Esophagus squamous epithelium (tissue), 4 donors: ENCODE results near the gene KRT15.

ENCODE experiments used
- CTCF ChIP-seq, 6 experiments: fragments of 450-650 bp in 4 of 6; fragments of 200-600 bp in 2 of 6; sonication (generic) in 2 of 6; IDR thresholded peaks; one replicate each; pipeline ENCODE4 v1.5.1; 2016 to 2019; ENCODE audit warnings: antibody characterized with exemption in 6 of 6, mild to moderate bottlenecking in 4 of 6, moderate library complexity in 4 of 6
- POLR2A ChIP-seq, 4 donors: fragments of 450-650 bp; IDR thresholded peaks; one replicate each; pipeline ENCODE4 v1.6.1; 2017; ENCODE audit warnings: antibody characterized with exemption in 4 of 4, mild to moderate bottlenecking in 4 of 4, moderate library complexity in 3 of 4

- TF ChIP-seq CTCF (IDR thresholded peaks at IDR 0.05) (no peak), POLR2A (IDR thresholded peaks at IDR 0.05) (no peak)
Observed at GRCh38 chr17:41544935-41545334, 26.2 kb upstream of the KRT15 start.
